CD14-positive monocyte (primary cell): Measurements from ENCODE around the gene CD163. TPM values are rescaled to one million over a fixed set of nuclear protein-coding genes. Genes with fewer than 3 reads are reported as not detected.

Experiments
- DNase-seq, 3 donors: peaks; one replicate each; pipeline ENCODE4 v3.0.0-alpha.2; 2011 to 2022
- H2AFZ ChIP-seq: 2 replicates; pipeline ENCODE4 v1.6.0; 2012; ENCODE audit warnings: mild to moderate bottlenecking, low read depth, low read length, inconsistent platforms; ENCODE audit not compliant: insufficient read depth, poor library complexity, severe bottlenecking
- H3K27ac ChIP-seq, 2 donors: 1 replicate in 1 of 2; 2 replicates in 1 of 2; pipeline ENCODE4 v1.5.1; 2012 to 2013; ENCODE audit warnings: low read length in 2 of 2, control low read depth in 1 of 2, inconsistent platforms in 1 of 2, low read depth in 1 of 2, mild to moderate bottlenecking in 1 of 2
- H3K27me3 ChIP-seq, 2 donors: one replicate each; pipeline versions ENCODE4 v1.6.0 to v1.6.1; 2011 to 2013; ENCODE audit warnings: low read length in 2 of 2; ENCODE audit not compliant: control insufficient read depth in 2 of 2, insufficient read depth in 2 of 2
- H3K36me3 ChIP-seq, 2 donors: replicated peaks in 1 of 2; 1 replicate in 1 of 2; 2 replicates in 1 of 2; pipeline versions ENCODE4 v1.5.1 to v1.6.1; 2012 to 2013; ENCODE audit warnings: low read length in 2 of 2, control low read depth in 1 of 2, inconsistent platforms in 1 of 2, mild to moderate bottlenecking in 1 of 2; ENCODE audit not compliant: insufficient read depth in 2 of 2, control insufficient read depth in 1 of 2
- H3K4me1 ChIP-seq, 2 donors: 1 replicate in 1 of 2; 2 replicates in 1 of 2; pipeline versions ENCODE4 v1.5.1 to v1.6.1; 2012 to 2013; ENCODE audit warnings: low read length in 2 of 2, control low read depth in 1 of 2, inconsistent platforms in 1 of 2, mild to moderate bottlenecking in 1 of 2, moderate library complexity in 1 of 2; ENCODE audit not compliant: insufficient read depth in 2 of 2, control insufficient read depth in 1 of 2
- H3K4me2 ChIP-seq: replicated peaks from 2 replicates; pipeline ENCODE3; 2012; ENCODE audit warnings: low read length, moderate library complexity, mild to moderate bottlenecking; ENCODE audit not compliant: poor library complexity, severe bottlenecking; ENCODE audit errors: extremely low read depth
- H3K4me3 ChIP-seq, 3 experiments: fragments of 200-600 bp in 1 of 3; sonication (generic) in 1 of 3; replicated peaks in 1 of 3; 1 replicate in 2 of 3; 2 replicates in 1 of 3; pipeline ENCODE4 v1.5.1; 2011 to 2013; ENCODE audit warnings: low read length in 3 of 3, mild to moderate bottlenecking in 3 of 3, control low read depth in 2 of 3, low read depth in 2 of 3, inconsistent platforms in 1 of 3, moderate library complexity in 1 of 3
- H3K79me2 ChIP-seq: 2 replicates; pipeline ENCODE4 v1.6.0; 2012; ENCODE audit warnings: mild to moderate bottlenecking, control low read depth, inconsistent platforms, low read length, moderate library complexity; ENCODE audit not compliant: insufficient read depth
- H3K9ac ChIP-seq: 2 replicates; pipeline ENCODE4 v1.6.0; 2017; ENCODE audit warnings: low read length, mild to moderate bottlenecking; ENCODE audit not compliant: insufficient read depth, poor library complexity, severe bottlenecking
- H3K9me3 ChIP-seq, 2 donors: replicated peaks in 1 of 2; 1 replicate in 1 of 2; 2 replicates in 1 of 2; pipeline versions ENCODE4 v1.5.1 to v1.6.1; 2012 to 2013; ENCODE audit warnings: low read length in 2 of 2, control low read depth in 1 of 2; ENCODE audit not compliant: control insufficient read depth in 1 of 2, insufficient read depth in 1 of 2
- H4K20me1 ChIP-seq: 2 replicates; pipeline ENCODE4 v1.6.0; 2012; ENCODE audit warnings: mild to moderate bottlenecking, low read length, control low read depth, moderate library complexity; ENCODE audit not compliant: insufficient read depth
- H3K27ac Mint-ChIP-seq, 7 donors: one replicate each; pipeline ENCODE4 v1.8.0; 2020; ENCODE audit warnings: mild to moderate bottlenecking in 7 of 7, mixed read lengths in 7 of 7, moderate library complexity in 6 of 7, inconsistent platforms in 2 of 7
- H3K27me3 Mint-ChIP-seq, 3 donors: one replicate each; pipeline ENCODE4 v1.8.0; 2021 to 2022; ENCODE audit warnings: low read depth in 3 of 3, mild to moderate bottlenecking in 3 of 3, mixed read lengths in 3 of 3, moderate library complexity in 3 of 3, inconsistent platforms in 1 of 3
- H3K36me3 Mint-ChIP-seq, 2 donors: one replicate each; pipeline ENCODE4 v1.8.0; 2020; ENCODE audit warnings: mixed read lengths in 2 of 2, inconsistent platforms in 1 of 2, mild to moderate bottlenecking in 1 of 2
- H3K4me1 Mint-ChIP-seq: one replicate; pipeline ENCODE4 v1.8.0; 2020; ENCODE audit warnings: mild to moderate bottlenecking, mixed read lengths
- H3K4me3 Mint-ChIP-seq, 2 donors: one replicate each; pipeline ENCODE4 v1.8.0; 2020; ENCODE audit warnings: mild to moderate bottlenecking in 2 of 2, mixed read lengths in 2 of 2, moderate library complexity in 1 of 2
- H3K9me3 Mint-ChIP-seq, 7 donors: one replicate each; pipeline ENCODE4 v1.8.0; 2020 to 2022; ENCODE audit warnings: mixed read lengths in 7 of 7, mild to moderate bottlenecking in 6 of 7, moderate library complexity in 6 of 7, inconsistent platforms in 2 of 7
- CTCF ChIP-seq: fragments of 200-600 bp; IDR thresholded peaks from one replicate; pipeline ENCODE4 v1.8.0; 2022; ENCODE audit warnings: antibody characterized with exemption, mild to moderate bottlenecking
- WGBS: methylation state at CpG from one replicate; pipeline ENCODE4 v1.1.5; 2013; ENCODE audit warnings: missing lambda C conversion rate; ENCODE audit not compliant: insufficient coverage; 5-methylcytosine and 5-hydroxymethylcytosine counted together
- intact Hi-C, 2 donors: fragments of 100-400 bp; cut with micrococcal nuclease; formaldehyde crosslinking; loops; one replicate each; pipeline versions ENCODE4 v1.15.0 to v1.15.1; 2023
- polyA plus RNA-seq, 3 donors: library from polyadenylated mRNA; depleted of rRNA in 1 of 3; unstranded in 2 of 3; stranded (reverse) in 1 of 3; fragments of 300-500 nt in 2 of 3; fragments of >200 nt in 1 of 3; fragmentation: Illumina TruSeq in 2 of 3; gene quantifications; 1 replicate in 2 of 3; 2 replicates in 1 of 3; pipeline ENCODE4 v1.2.3, GENCODE V29; 2012 to 2021

CD163 gene
- polyA plus RNA-seq, 3 donors, result 119 to 130 (median 123) TPM

- Histone ChIP-seq H3K27ac (peak overlapping the region in 1 of 2 donors; percentile 62), H3K9ac (no peak overlapping the region), H2AFZ (no peak overlapping the region), H3K27me3 (no peaks in the 10 kb centered on the region), H3K36me3 (peaks cover 28 to 45% of the 10 kb centered on the region in 2 donors), H3K4me3 (no peak overlapping the region), H3K9me3 (no peaks in the 10 kb centered on the region), H3K79me2 (peaks cover 14% of the 10 kb centered on the region), H3K4me2 (no peak overlapping the region), H3K4me1 (peaks cover 56 to 62% of the 10 kb centered on the region in 2 donors), H4K20me1 (peaks cover 8% of the 10 kb centered on the region)
- no CpG with 5 or more reads among the region's 3 CpGs for WGBS
- Mint-ChIP-seq H3K36me3 (peaks cover 51 to 61% of the 10 kb centered on the region in 2 donors), H3K27ac (peak overlapping the region; percentile 9 to 90 (median 83)), H3K9me3 (peaks cover 0 to 6% (median 0%) of the 10 kb centered on the region in 7 donors), H3K4me3 (peak overlapping the region in 1 of 2 donors; percentile 52), H3K4me1 (peaks cover 64% of the 10 kb centered on the region), H3K27me3 (peaks cover 0 to 2% (median 0%) of the 10 kb centered on the region in 3 donors)
- TF ChIP-seq CTCF, result no peak
- intact Hi-C loops, result no loop called here
- DNase-seq, result no peak
Measured at GRCh38 chr12:7497661-7498060, 5.9 kb downstream of the CD163 start.

- H3K4me1 Mint-ChIP-seq, result peaks cover 57% of the 10 kb centered on the region
- H3K27me3 ChIP-seq, result no peaks in the 10 kb centered on the region
- DNase-seq, result no peak
- intact Hi-C loops, result no loop called here
- no peak overlapping the region for H3K4me2 ChIP-seq
- H3K9ac ChIP-seq, result no peak overlapping the region
- no peak overlapping the region for H2AFZ ChIP-seq
- H3K4me3 ChIP-seq, result no peak overlapping the region
- H3K27ac ChIP-seq, result peak overlapping the region in 1 of 2 donors; percentile 62
- peaks cover 4% of the 10 kb centered on the region for H3K79me2 ChIP-seq
- WGBS, result 86% methylated on average over 1 of the region's 4 CpGs
- peaks cover 47 to 50% of the 10 kb centered on the region in 2 donors for H3K4me1 ChIP-seq
- H3K27ac Mint-ChIP-seq, result no peak overlapping the region
- no peaks in the 10 kb centered on the region for H3K9me3 ChIP-seq
- no peak overlapping the region for H3K4me3 Mint-ChIP-seq
- peaks cover 59 to 69% of the 10 kb centered on the region in 2 donors for H3K36me3 Mint-ChIP-seq
- no peak for TF ChIP-seq CTCF
- H3K27me3 Mint-ChIP-seq, result peaks cover 0 to 2% (median 0%) of the 10 kb centered on the region in 3 donors
- peaks cover 0 to 6% (median 0%) of the 10 kb centered on the region in 7 donors for H3K9me3 Mint-ChIP-seq
- H3K36me3 ChIP-seq, result peaks cover 32 to 55% of the 10 kb centered on the region in 2 donors
- H4K20me1 ChIP-seq, result peaks cover 10% of the 10 kb centered on the region
Measured at GRCh38 chr12:7496451-7496850, 7.1 kb downstream of the CD163 start.
